HEK293 (cell line): Measurements from ENCODE around the gene SPAAR.

Experiments used
- CTCF ChIA-PET: fragments of 350-600 bp; formaldehyde crosslinking; extraction: SDS; loops from one replicate; lab custom pipeline; 2021; ENCODE audit warnings: antibody characterized with exemption; lab: Yijun Ruan, JAX
- POLR2A ChIA-PET: fragments of 300-600 bp; formaldehyde crosslinking; extraction: SDS; loops from one replicate; lab custom pipeline; 2020; ENCODE audit warnings: antibody characterized with exemption, inconsistent platforms; lab: Yijun Ruan, JAX
- H3K27ac ChIP-seq: fragments of 200-500 bp; sonication (Bioruptor generic); 2 replicates; pipeline ENCODE4 v1.5.1; 2014; ENCODE audit warnings: low read depth, low read length, control low read depth, inconsistent platforms; ENCODE audit errors: extremely low read depth
- H3K36me3 ChIP-seq, 2 experiments: fragments of 200-500 bp in 1 of 2; sonication (Bioruptor generic) in 1 of 2; 1 replicate in 1 of 2; 2 replicates in 1 of 2; pipeline ENCODE4 v1.5.1; 2014 to 2017; ENCODE audit warnings: inconsistent platforms in 2 of 2, low read length in 2 of 2; ENCODE audit not compliant: control insufficient read depth in 2 of 2, insufficient read depth in 1 of 2
- H3K4me1 ChIP-seq: fragments of 200-500 bp; sonication (Bioruptor generic); 2 replicates; pipeline ENCODE4 v1.5.1; 2014; ENCODE audit warnings: mild to moderate bottlenecking, low read length, inconsistent platforms; ENCODE audit not compliant: control insufficient read depth, insufficient read depth
- H3K4me3 ChIP-seq: 2 replicates; pipeline ENCODE4 v1.5.1; 2011; ENCODE audit warnings: low read depth, mild to moderate bottlenecking, control low read depth, low read length, moderate library complexity
- H3K9me3 ChIP-seq: fragments of 200-500 bp; sonication (Bioruptor generic); 2 replicates; pipeline ENCODE4 v1.5.1; 2014; ENCODE audit warnings: low read depth, low read length, inconsistent platforms; ENCODE audit not compliant: control insufficient read depth, insufficient read depth
- HOXA7 ChIP-seq: sonication (generic); formaldehyde crosslinking; IDR thresholded peaks from 2 replicates; pipeline ENCODE4 v1.8.1; 2022; ENCODE audit warnings: missing genetic modification reagents, borderline replicate concordance
- HOXC10 ChIP-seq: sonication (generic); formaldehyde crosslinking; IDR thresholded peaks from 2 replicates; pipeline ENCODE4 v1.8.1; 2023; ENCODE audit warnings: mild to moderate bottlenecking, missing genetic modification reagents
- KLF16 ChIP-seq: fragments of 450-650 bp; formaldehyde crosslinking; IDR thresholded peaks from 2 replicates; pipeline ENCODE4 v1.5.1; 2017; ENCODE audit warnings: missing biosample characterization, missing genetic modification characterization
- PRDM2 ChIP-seq: fragments of 450-650 bp; formaldehyde crosslinking; IDR thresholded peaks from 2 replicates; pipeline ENCODE4 v1.5.1; 2016; ENCODE audit warnings: missing biosample characterization, missing genetic modification characterization, borderline replicate concordance
- SCRT1 ChIP-seq: fragments of 450-650 bp; formaldehyde crosslinking; IDR thresholded peaks from 2 replicates; pipeline ENCODE4 v1.5.1; 2016; ENCODE audit warnings: missing biosample characterization, missing genetic modification characterization, borderline replicate concordance
- TRIM28 ChIP-seq: IDR thresholded peaks from 2 replicates; pipeline ENCODE4 v1.6.1; 2011; ENCODE audit warnings: low read length, control low read depth, borderline replicate concordance
- ZBTB21 ChIP-seq: fragments of 450-650 bp; formaldehyde crosslinking; IDR thresholded peaks from 2 replicates; pipeline ENCODE4 v1.5.1; 2017; ENCODE audit warnings: missing biosample characterization, missing genetic modification characterization
- ZIC2 ChIP-seq: fragments of 450-650 bp; formaldehyde crosslinking; IDR thresholded peaks from 2 replicates; pipeline ENCODE4 v1.5.1; 2016; ENCODE audit warnings: missing biosample characterization, missing genetic modification characterization
- ZNF248 ChIP-seq: fragments of 450-650 bp; formaldehyde crosslinking; IDR thresholded peaks from 2 replicates; pipeline ENCODE4 v1.5.1; 2017; ENCODE audit warnings: missing biosample characterization, missing genetic modification characterization
- ZNF266 ChIP-seq: fragments of 450-650 bp; formaldehyde crosslinking; IDR thresholded peaks from 2 replicates; pipeline ENCODE4 v1.5.1; 2016; ENCODE audit warnings: missing biosample characterization, missing genetic modification characterization, low read depth
- ZNF274 ChIP-seq, 2 experiments: fragments of 200-500 bp in 1 of 2; fragments of 450-650 bp in 1 of 2; sonication (Bioruptor generic) in 1 of 2; formaldehyde crosslinking in 1 of 2; IDR thresholded peaks; 2 replicates each; pipeline versions ENCODE4 v1.5.1 to v1.6.1; 2014 to 2016; ENCODE audit warnings: borderline replicate concordance in 1 of 2, inconsistent platforms in 1 of 2, low read length in 1 of 2, missing biosample characterization in 1 of 2, missing genetic modification characterization in 1 of 2
- ZNF280D ChIP-seq: fragments of 450-650 bp; formaldehyde crosslinking; IDR thresholded peaks from 2 replicates; pipeline ENCODE4 v1.5.1; 2016; ENCODE audit warnings: missing biosample characterization, missing genetic modification characterization
- ZNF335 ChIP-seq: fragments of 450-650 bp; formaldehyde crosslinking; conservative IDR thresholded peaks from 2 replicates; pipeline ENCODE4 v1.5.1; 2016; ENCODE audit warnings: missing biosample characterization, missing genetic modification characterization
- ZNF37A ChIP-seq: fragments of 450-650 bp; IDR thresholded peaks from 2 replicates; pipeline ENCODE4 v1.5.1; 2018; ENCODE audit warnings: missing biosample characterization, missing genetic modification characterization
- ZNF394 ChIP-seq: fragments of 450-650 bp; formaldehyde crosslinking; IDR thresholded peaks from 2 replicates; pipeline ENCODE4 v1.5.1; 2016; ENCODE audit warnings: missing biosample characterization, missing genetic modification characterization, mild to moderate bottlenecking, moderate library complexity, borderline replicate concordance
- ZNF423 ChIP-seq: fragments of 450-650 bp; formaldehyde crosslinking; IDR thresholded peaks from 2 replicates; pipeline ENCODE4 v1.5.1; 2016; ENCODE audit warnings: missing biosample characterization, missing genetic modification characterization
- ZNF501 ChIP-seq: fragments of 450-650 bp; formaldehyde crosslinking; IDR thresholded peaks from 2 replicates; pipeline ENCODE4 v1.5.1; 2016; ENCODE audit warnings: missing biosample characterization, missing genetic modification characterization
- ZNF555 ChIP-seq: fragments of 450-650 bp; formaldehyde crosslinking; conservative IDR thresholded peaks from 2 replicates; pipeline ENCODE4 v1.5.1; 2017; ENCODE audit warnings: missing biosample characterization, mild to moderate bottlenecking, missing genetic modification characterization, inconsistent platforms
- ZNF561 ChIP-seq: fragments of 450-650 bp; IDR thresholded peaks from 2 replicates; pipeline ENCODE4 v1.5.1; 2018; ENCODE audit warnings: missing biosample characterization, missing genetic modification characterization, borderline replicate concordance
- ZNF639 ChIP-seq: fragments of 450-650 bp; formaldehyde crosslinking; IDR thresholded peaks from 2 replicates; pipeline ENCODE4 v1.5.1; 2016; ENCODE audit warnings: missing biosample characterization, missing genetic modification characterization
- ZNF76 ChIP-seq: fragments of 450-650 bp; formaldehyde crosslinking; IDR thresholded peaks from 2 replicates; pipeline ENCODE4; 2016; ENCODE audit warnings: low read depth, missing biosample characterization, missing genetic modification characterization, borderline replicate concordance
- ZSCAN23 ChIP-seq: fragments of 450-650 bp; formaldehyde crosslinking; IDR thresholded peaks from 2 replicates; pipeline ENCODE4 v1.5.1; 2016; ENCODE audit warnings: missing biosample characterization, missing genetic modification characterization
- ZSCAN4 ChIP-seq: fragments of 450-650 bp; formaldehyde crosslinking; IDR thresholded peaks from 2 replicates; pipeline ENCODE4 v1.5.1; 2017; ENCODE audit warnings: missing biosample characterization, missing genetic modification characterization

Gene SPAAR

GRCh38 chr9:35911690-35912089, 2.4 kb downstream of the SPAAR start:
- no peak for TF ChIP-seq HOXC10 (CRISPR knock-in tag)
- no peak for TF ChIP-seq ZNF248 (tag by site-specific recombination)
- no peak for TF ChIP-seq TRIM28
- TF ChIP-seq ZNF501 (tag by site-specific recombination): no peak
- no peak for TF ChIP-seq ZNF423 (tag by site-specific recombination)
- no peak for TF ChIP-seq ZNF76 (tag by site-specific recombination)
- no peak for TF ChIP-seq KLF16
- no peak for TF ChIP-seq ZNF37A (tag by site-specific recombination)
- TF ChIP-seq ZSCAN23 (tag by site-specific recombination): no peak
- no peak for TF ChIP-seq ZNF639 (tag by site-specific recombination)
- no peak for TF ChIP-seq ZIC2 (tag by site-specific recombination)
- no peak for TF ChIP-seq ZBTB21
- TF ChIP-seq PRDM2 (tag by site-specific recombination): no peak
- TF ChIP-seq ZNF394: no peak
- no peak for TF ChIP-seq HOXA7 (CRISPR knock-in tag)
- H3K36me3 ChIP-seq: no peaks in the 10 kb centered on the region
- H3K27ac ChIP-seq: no peak overlapping the region
- POLR2A ChIA-PET: no interaction called here
- H3K4me3 ChIP-seq: no peak overlapping the region
- peaks cover 10% of the 10 kb centered on the region for H3K4me1 ChIP-seq
- no peaks in the 10 kb centered on the region for H3K9me3 ChIP-seq
- CTCF ChIA-PET: interaction anchor here (0.6 to 3.6 kb wide), 36 partner anchors 9 to 290 kb away, joined by 3 to 45 read pairs (median 4); partner anchors contain the start of genes GBA2, HINT2 and RGP1

- CTCF ChIA-PET: interaction anchor here (0.5 to 3.6 kb wide), 5 partner anchors 9 to 849 kb away, joined by 3 to 45 read pairs (median 11); no protein-coding TSS in a partner anchor
- TF ChIP-seq ZNF280D (no peak), ZBTB21 (no peak), SCRT1 (no peak), ZNF555 (tag by site-specific recombination) (no peak), ZSCAN4 (tag by site-specific recombination) (no peak), ZNF561 (no peak), ZNF335 (tag by site-specific recombination) (no peak), ZNF266 (no peak), ZNF274 (IDR thresholded peaks at IDR 0.05; ENCODE audit: low read length) (no peak), ZNF274 (tag by site-specific recombination; IDR thresholded peaks at IDR 0.05; ENCODE audit: borderline replicate concordance) (no peak)
These were observed 3.6 kb downstream of the SPAAR start for GRCh38 chr9:35912791-35913400.

More at GRCh38 chr9:35912791-35913400, 3.6 kb downstream of the SPAAR start:
- Histone ChIP-seq H3K9me3 (no peaks in the 10 kb centered on the region), H3K36me3 (no peaks in the 10 kb centered on the region), H3K27ac (no peak overlapping the region), H3K4me1 (peaks cover 6% of the 10 kb centered on the region), H3K4me3 (no peak overlapping the region)
- POLR2A ChIA-PET: no interaction called here
